HEK293 (cell line): ENCODE results near the gene MLKL.

ENCODE experiments used
- CTCF ChIA-PET: fragments of 350-600 bp; formaldehyde crosslinking; extraction: SDS; loops from one replicate; lab custom pipeline; 2021; ENCODE audit warnings: antibody characterized with exemption; lab: Yijun Ruan, JAX
- POLR2A ChIA-PET: fragments of 300-600 bp; formaldehyde crosslinking; extraction: SDS; loops from one replicate; lab custom pipeline; 2020; ENCODE audit warnings: antibody characterized with exemption, inconsistent platforms; lab: Yijun Ruan, JAX
- H3K27ac ChIP-seq: fragments of 200-500 bp; sonication (Bioruptor generic); 2 replicates; pipeline ENCODE4 v1.5.1; 2014; ENCODE audit warnings: low read depth, low read length, control low read depth, inconsistent platforms; ENCODE audit errors: extremely low read depth
- H3K36me3 ChIP-seq, 2 experiments: fragments of 200-500 bp in 1 of 2; sonication (Bioruptor generic) in 1 of 2; 1 replicate in 1 of 2; 2 replicates in 1 of 2; pipeline ENCODE4 v1.5.1; 2014 to 2017; ENCODE audit warnings: inconsistent platforms in 2 of 2, low read length in 2 of 2; ENCODE audit not compliant: control insufficient read depth in 2 of 2, insufficient read depth in 1 of 2
- H3K4me1 ChIP-seq: fragments of 200-500 bp; sonication (Bioruptor generic); 2 replicates; pipeline ENCODE4 v1.5.1; 2014; ENCODE audit warnings: mild to moderate bottlenecking, low read length, inconsistent platforms; ENCODE audit not compliant: control insufficient read depth, insufficient read depth
- H3K4me3 ChIP-seq: 2 replicates; pipeline ENCODE4 v1.5.1; 2011; ENCODE audit warnings: low read depth, mild to moderate bottlenecking, control low read depth, low read length, moderate library complexity
- H3K9me3 ChIP-seq: fragments of 200-500 bp; sonication (Bioruptor generic); 2 replicates; pipeline ENCODE4 v1.5.1; 2014; ENCODE audit warnings: low read depth, low read length, inconsistent platforms; ENCODE audit not compliant: control insufficient read depth, insufficient read depth
- GLIS2 ChIP-seq: fragments of 450-650 bp; formaldehyde crosslinking; IDR thresholded peaks from 2 replicates; pipeline ENCODE4 v1.5.1; 2016; ENCODE audit warnings: missing biosample characterization, missing genetic modification characterization
- IKZF3 ChIP-seq: fragments of 450-650 bp; IDR thresholded peaks from 2 replicates; pipeline ENCODE4 v1.5.0; 2018; ENCODE audit warnings: missing biosample characterization, mild to moderate bottlenecking, missing genetic modification characterization, moderate library complexity
- RBAK ChIP-seq: fragments of 450-650 bp; formaldehyde crosslinking; IDR thresholded peaks from 2 replicates; pipeline ENCODE4 v1.5.1; 2016; ENCODE audit warnings: missing biosample characterization, missing genetic modification characterization
- SCRT2 ChIP-seq: fragments of 450-650 bp; formaldehyde crosslinking; IDR thresholded peaks from 2 replicates; pipeline ENCODE4 v1.5.1; 2016; ENCODE audit warnings: missing biosample characterization, missing genetic modification characterization
- ZBTB44 ChIP-seq: fragments of 450-650 bp; IDR thresholded peaks from 2 replicates; pipeline ENCODE4 v1.5.1; 2018; ENCODE audit warnings: missing biosample characterization, mild to moderate bottlenecking, missing genetic modification characterization
- ZBTB48 ChIP-seq: fragments of 450-650 bp; formaldehyde crosslinking; IDR thresholded peaks from 2 replicates; pipeline ENCODE4 v1.5.1; 2016; ENCODE audit warnings: missing biosample characterization, missing genetic modification characterization
- ZBTB8A ChIP-seq: fragments of 450-650 bp; formaldehyde crosslinking; IDR thresholded peaks from 2 replicates; pipeline ENCODE4 v1.5.1; 2016; ENCODE audit warnings: missing biosample characterization, missing genetic modification characterization
- ZNF10 ChIP-seq: fragments of 450-650 bp; formaldehyde crosslinking; IDR thresholded peaks from 2 replicates; pipeline ENCODE4 v1.5.1; 2017; ENCODE audit warnings: missing biosample characterization, missing genetic modification characterization
- ZNF121 ChIP-seq: fragments of 450-650 bp; formaldehyde crosslinking; IDR thresholded peaks from 2 replicates; pipeline ENCODE4 v1.5.1; 2016; ENCODE audit warnings: missing biosample characterization, missing genetic modification characterization
- ZNF214 ChIP-seq: fragments of 450-650 bp; formaldehyde crosslinking; IDR thresholded peaks from 2 replicates; pipeline ENCODE4 v1.5.1; 2017; ENCODE audit warnings: missing biosample characterization, mild to moderate bottlenecking, missing genetic modification characterization, borderline replicate concordance
- ZNF341 ChIP-seq: fragments of 450-650 bp; formaldehyde crosslinking; IDR thresholded peaks from 2 replicates; pipeline ENCODE4; 2016; ENCODE audit warnings: low read depth, missing biosample characterization, missing genetic modification characterization
- ZNF513 ChIP-seq: fragments of 450-650 bp; IDR thresholded peaks from 2 replicates; pipeline ENCODE4 v1.5.1; 2018; ENCODE audit warnings: missing biosample characterization, missing genetic modification characterization
- ZNF514 ChIP-seq: fragments of 450-650 bp; formaldehyde crosslinking; IDR thresholded peaks from 2 replicates; pipeline ENCODE4 v1.5.1; 2016; ENCODE audit warnings: missing biosample characterization, missing genetic modification characterization
- ZNF792 ChIP-seq: fragments of 450-650 bp; formaldehyde crosslinking; IDR thresholded peaks from 2 replicates; pipeline ENCODE4 v1.5.1; 2016; ENCODE audit warnings: missing biosample characterization, missing genetic modification characterization
- ZSCAN18 ChIP-seq: fragments of 450-650 bp; formaldehyde crosslinking; IDR thresholded peaks from 2 replicates; pipeline ENCODE4 v1.5.1; 2016; ENCODE audit warnings: missing biosample characterization, missing genetic modification characterization
- TF ChIP-seq, protein P1 (sequence below): fragments of 450-650 bp; formaldehyde crosslinking; conservative IDR thresholded peaks from 2 replicates; pipeline ENCODE4 v1.5.1; 2016; ENCODE audit warnings: low read depth, missing biosample characterization, missing genetic modification characterization
- TF ChIP-seq, protein P2 (sequence below): fragments of 450-650 bp; formaldehyde crosslinking; IDR thresholded peaks from 2 replicates; pipeline ENCODE4 v1.5.1; 2016; ENCODE audit warnings: missing biosample characterization, missing genetic modification characterization
- TF ChIP-seq, protein P3 (sequence below): fragments of 450-650 bp; formaldehyde crosslinking; IDR thresholded peaks from 2 replicates; pipeline ENCODE4 v1.5.1; 2017; ENCODE audit warnings: missing biosample characterization, missing genetic modification characterization
- TF ChIP-seq, protein P4 (sequence below): fragments of 450-650 bp; formaldehyde crosslinking; IDR thresholded peaks from 2 replicates; pipeline ENCODE4 v1.5.1; 2016; ENCODE audit warnings: missing biosample characterization, missing genetic modification characterization

Gene MLKL

DNA sequence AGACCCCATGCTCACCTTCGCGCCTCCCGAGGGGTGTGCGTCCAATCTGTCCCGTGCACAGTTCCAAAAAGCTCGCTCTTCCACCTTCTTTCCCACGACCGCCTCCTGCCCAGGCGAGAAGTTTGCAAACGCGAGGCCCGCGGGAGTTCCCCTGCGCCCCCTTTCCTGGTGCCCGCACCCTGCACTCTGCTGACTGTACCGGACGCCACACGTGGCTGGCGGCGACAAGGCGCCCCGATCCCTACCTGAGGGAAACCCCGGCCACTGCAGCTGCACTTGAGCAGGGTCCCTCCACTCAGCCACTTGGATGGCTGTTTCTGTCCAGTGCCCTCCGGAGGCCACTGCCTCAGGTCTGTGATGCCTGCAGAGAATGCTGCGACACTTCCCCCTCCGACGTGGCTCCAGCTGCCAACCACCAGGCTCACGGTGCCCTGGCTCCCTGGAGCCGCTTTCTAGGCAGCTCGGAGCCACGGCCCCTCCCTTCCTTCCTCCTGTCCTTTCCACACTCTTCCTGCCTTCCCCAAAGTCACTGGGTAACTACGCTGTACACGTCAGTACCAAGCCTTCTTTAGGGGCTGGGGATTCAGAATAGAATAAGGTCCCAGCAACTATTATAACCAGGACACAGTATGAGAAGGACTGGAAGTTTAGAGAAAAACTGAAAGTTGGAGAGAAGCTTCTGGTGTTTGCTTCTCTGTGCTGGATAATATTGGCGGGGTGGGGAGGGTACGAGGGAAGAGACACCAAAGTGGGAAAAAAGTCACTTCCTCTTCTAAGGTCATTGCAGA, at the start of gene MLKL:
MLKL (minus strand) TSS at position 425 of the 788 bp plus-strand sequence. CDS start 5,105 bp downstream, outside the sequence.
- H3K27ac ChIP-seq, result peak within 1 kb of the TSS; percentile 5; the same call in 1 of the 2 replicates
- peak within 1 kb of the TSS; percentile 43 for H3K4me3 ChIP-seq
- H3K36me3 ChIP-seq, result no peaks in the 10 kb centered on the region
- no peaks in the 10 kb centered on the region for H3K9me3 ChIP-seq
- ChIA-PET CTCF (interaction anchor here (0.6 to 3.1 kb wide), 6 partner anchors 9 to 219 kb away, joined by 3 to 15 read pairs (median 3); no protein-coding TSS in a partner anchor), POLR2A (interaction anchor here (0.5 to 1.9 kb wide), 2 partner anchors 34 to 1915 kb away, joined by 3 to 9 read pairs; partner anchors contain the start of gene RFWD3)
- H3K4me1 ChIP-seq, result no peaks in the 10 kb centered on the region
- TF ChIP-seq SCRT2 (tag by site-specific recombination), result peak; percentile 46
- peak; percentile 43; the same call in 1 of the 2 replicates for TF ChIP-seq GLIS2 (tag by site-specific recombination)
- peak; percentile 57 for TF ChIP-seq ZBTB8A (tag by site-specific recombination)
- peak; percentile 78 for TF ChIP-seq ZNF341 (tag by site-specific recombination)
- TF ChIP-seq RBAK (tag by site-specific recombination), result no peak
- no peak for TF ChIP-seq ZNF214
- no peak for TF ChIP-seq ZBTB44 (tag by site-specific recombination)
- peak; percentile 32; the same call in 1 of the 2 replicates for TF ChIP-seq IKZF3 (tag by site-specific recombination)
- 0 out of 2 replicates have a peak, but pooled peaks have one; percentile 13 for TF ChIP-seq ZNF121 (tag by site-specific recombination)
- TF ChIP-seq, protein P1, sequence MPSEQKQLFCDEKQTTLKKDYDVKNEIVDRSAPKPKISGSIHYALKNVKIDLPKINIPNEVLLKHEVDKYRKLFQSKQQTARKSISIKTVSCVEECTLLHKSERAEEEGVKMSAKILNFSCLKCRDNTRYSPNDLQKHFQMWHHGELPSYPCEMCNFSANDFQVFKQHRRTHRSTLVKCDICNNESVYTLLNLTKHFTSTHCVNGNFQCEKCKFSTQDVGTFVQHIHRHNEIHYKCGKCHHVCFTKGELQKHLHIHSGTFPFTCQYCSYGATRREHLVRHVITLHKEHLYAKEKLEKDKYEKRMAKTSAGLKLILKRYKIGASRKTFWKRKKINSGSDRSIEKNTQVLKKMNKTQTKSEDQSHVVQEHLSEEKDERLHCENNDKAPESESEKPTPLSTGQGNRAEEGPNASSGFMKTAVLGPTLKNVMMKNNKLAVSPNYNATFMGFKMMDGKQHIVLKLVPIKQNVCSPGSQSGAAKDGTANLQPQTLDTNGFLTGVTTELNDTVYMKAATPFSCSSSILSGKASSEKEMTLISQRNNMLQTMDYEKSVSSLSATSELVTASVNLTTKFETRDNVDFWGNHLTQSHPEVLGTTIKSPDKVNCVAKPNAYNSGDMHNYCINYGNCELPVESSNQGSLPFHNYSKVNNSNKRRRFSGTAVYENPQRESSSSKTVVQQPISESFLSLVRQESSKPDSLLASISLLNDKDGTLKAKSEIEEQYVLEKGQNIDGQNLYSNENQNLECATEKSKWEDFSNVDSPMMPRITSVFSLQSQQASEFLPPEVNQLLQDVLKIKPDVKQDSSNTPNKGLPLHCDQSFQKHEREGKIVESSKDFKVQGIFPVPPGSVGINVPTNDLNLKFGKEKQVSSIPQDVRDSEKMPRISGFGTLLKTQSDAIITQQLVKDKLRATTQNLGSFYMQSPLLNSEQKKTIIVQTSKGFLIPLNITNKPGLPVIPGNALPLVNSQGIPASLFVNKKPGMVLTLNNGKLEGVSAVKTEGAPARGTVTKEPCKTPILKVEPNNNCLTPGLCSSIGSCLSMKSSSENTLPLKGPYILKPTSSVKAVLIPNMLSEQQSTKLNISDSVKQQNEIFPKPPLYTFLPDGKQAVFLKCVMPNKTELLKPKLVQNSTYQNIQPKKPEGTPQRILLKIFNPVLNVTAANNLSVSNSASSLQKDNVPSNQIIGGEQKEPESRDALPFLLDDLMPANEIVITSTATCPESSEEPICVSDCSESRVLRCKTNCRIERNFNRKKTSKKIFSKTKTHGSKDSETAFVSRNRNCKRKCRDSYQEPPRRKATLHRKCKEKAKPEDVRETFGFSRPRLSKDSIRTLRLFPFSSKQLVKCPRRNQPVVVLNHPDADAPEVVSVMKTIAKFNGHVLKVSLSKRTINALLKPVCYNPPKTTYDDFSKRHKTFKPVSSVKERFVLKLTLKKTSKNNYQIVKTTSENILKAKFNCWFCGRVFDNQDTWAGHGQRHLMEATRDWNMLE, result no peak
- TF ChIP-seq ZNF792 (tag by site-specific recombination), result no peak; the same call in 1 of the 2 replicates
- TF ChIP-seq ZNF513 (tag by site-specific recombination), result peak; percentile 71
- TF ChIP-seq ZNF514 (tag by site-specific recombination), result no peak
- TF ChIP-seq ZSCAN18 (tag by site-specific recombination), result no peak
- peak; percentile 95 for TF ChIP-seq ZBTB48 (tag by site-specific recombination)
- 0 out of 2 replicates have a peak, but pooled peaks have one; percentile 14 for TF ChIP-seq ZNF10 (tag by site-specific recombination)
- TF ChIP-seq, protein P2, sequence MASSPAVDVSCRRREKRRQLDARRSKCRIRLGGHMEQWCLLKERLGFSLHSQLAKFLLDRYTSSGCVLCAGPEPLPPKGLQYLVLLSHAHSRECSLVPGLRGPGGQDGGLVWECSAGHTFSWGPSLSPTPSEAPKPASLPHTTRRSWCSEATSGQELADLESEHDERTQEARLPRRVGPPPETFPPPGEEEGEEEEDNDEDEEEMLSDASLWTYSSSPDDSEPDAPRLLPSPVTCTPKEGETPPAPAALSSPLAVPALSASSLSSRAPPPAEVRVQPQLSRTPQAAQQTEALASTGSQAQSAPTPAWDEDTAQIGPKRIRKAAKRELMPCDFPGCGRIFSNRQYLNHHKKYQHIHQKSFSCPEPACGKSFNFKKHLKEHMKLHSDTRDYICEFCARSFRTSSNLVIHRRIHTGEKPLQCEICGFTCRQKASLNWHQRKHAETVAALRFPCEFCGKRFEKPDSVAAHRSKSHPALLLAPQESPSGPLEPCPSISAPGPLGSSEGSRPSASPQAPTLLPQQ (tag by site-specific recombination), result 0 out of 2 replicates have a peak, but pooled peaks have one; percentile 24
- TF ChIP-seq, protein P3, sequence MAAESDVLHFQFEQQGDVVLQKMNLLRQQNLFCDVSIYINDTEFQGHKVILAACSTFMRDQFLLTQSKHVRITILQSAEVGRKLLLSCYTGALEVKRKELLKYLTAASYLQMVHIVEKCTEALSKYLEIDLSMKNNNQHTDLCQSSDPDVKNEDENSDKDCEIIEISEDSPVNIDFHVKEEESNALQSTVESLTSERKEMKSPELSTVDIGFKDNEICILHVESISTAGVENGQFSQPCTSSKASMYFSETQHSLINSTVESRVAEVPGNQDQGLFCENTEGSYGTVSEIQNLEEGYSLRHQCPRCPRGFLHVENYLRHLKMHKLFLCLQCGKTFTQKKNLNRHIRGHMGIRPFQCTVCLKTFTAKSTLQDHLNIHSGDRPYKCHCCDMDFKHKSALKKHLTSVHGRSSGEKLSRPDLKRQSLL (tag by site-specific recombination), result peak; percentile 92
- TF ChIP-seq, protein P4, sequence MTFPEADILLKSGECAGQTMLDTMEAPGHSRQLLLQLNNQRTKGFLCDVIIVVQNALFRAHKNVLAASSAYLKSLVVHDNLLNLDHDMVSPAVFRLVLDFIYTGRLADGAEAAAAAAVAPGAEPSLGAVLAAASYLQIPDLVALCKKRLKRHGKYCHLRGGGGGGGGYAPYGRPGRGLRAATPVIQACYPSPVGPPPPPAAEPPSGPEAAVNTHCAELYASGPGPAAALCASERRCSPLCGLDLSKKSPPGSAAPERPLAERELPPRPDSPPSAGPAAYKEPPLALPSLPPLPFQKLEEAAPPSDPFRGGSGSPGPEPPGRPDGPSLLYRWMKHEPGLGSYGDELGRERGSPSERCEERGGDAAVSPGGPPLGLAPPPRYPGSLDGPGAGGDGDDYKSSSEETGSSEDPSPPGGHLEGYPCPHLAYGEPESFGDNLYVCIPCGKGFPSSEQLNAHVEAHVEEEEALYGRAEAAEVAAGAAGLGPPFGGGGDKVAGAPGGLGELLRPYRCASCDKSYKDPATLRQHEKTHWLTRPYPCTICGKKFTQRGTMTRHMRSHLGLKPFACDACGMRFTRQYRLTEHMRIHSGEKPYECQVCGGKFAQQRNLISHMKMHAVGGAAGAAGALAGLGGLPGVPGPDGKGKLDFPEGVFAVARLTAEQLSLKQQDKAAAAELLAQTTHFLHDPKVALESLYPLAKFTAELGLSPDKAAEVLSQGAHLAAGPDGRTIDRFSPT (tag by site-specific recombination), result 0 out of 2 replicates have a peak, but pooled peaks have one; percentile 19
